Endothelial cell (in vitro differentiated cells): ENCODE measurements around the gene RAD51B. TPM values are rescaled to one million over a fixed set of nuclear protein-coding genes. Genes with fewer than 3 reads are reported as not detected.

ENCODE experiments used
- DNase-seq: peaks from one replicate; pipeline ENCODE4 v3.0.0; 2021; ENCODE audit warnings: low spot score
- H3K27ac Mint-ChIP-seq: one replicate; pipeline ENCODE4 v1.8.0; 2021; ENCODE audit warnings: mixed read lengths, inconsistent platforms; ENCODE audit not compliant: unreplicated experiment
- H3K27me3 Mint-ChIP-seq: one replicate; pipeline ENCODE4 v1.8.0; 2021; ENCODE audit warnings: mild to moderate bottlenecking, moderate library complexity, mixed read lengths, inconsistent platforms; ENCODE audit not compliant: unreplicated experiment
- H3K36me3 Mint-ChIP-seq: one replicate; pipeline ENCODE4 v1.8.0; 2021; ENCODE audit warnings: mild to moderate bottlenecking, low read depth, mixed read lengths, inconsistent platforms; ENCODE audit not compliant: unreplicated experiment
- H3K4me1 Mint-ChIP-seq: one replicate; pipeline ENCODE4 v1.8.0; 2021; ENCODE audit warnings: mild to moderate bottlenecking, mixed read lengths, inconsistent platforms; ENCODE audit not compliant: unreplicated experiment
- H3K4me3 Mint-ChIP-seq: one replicate; pipeline ENCODE4 v1.8.0; 2021; ENCODE audit warnings: mild to moderate bottlenecking, mixed read lengths, inconsistent platforms; ENCODE audit not compliant: unreplicated experiment
- H3K9me3 Mint-ChIP-seq: one replicate; pipeline ENCODE4 v1.8.0; 2021; ENCODE audit warnings: mixed read lengths, inconsistent platforms; ENCODE audit not compliant: unreplicated experiment
- total RNA-seq: library from RNA; stranded (reverse); fragmentation: NEBNext Ultra II Directional; extraction: Animal tissue kit (Norgen Biotek cat#: 25700); gene quantifications from one replicate; pipeline ENCODE4 v1.2.1, GENCODE V29; 2021; ENCODE audit not compliant: unreplicated experiment
- TF ChIP-seq, protein P1 (sequence below): fragments of 200-600 bp; sonication (generic); IDR thresholded peaks from one replicate; pipeline ENCODE4 v1.5.0; 2021; ENCODE audit warnings: antibody characterized with exemption; ENCODE audit not compliant: unreplicated experiment

The RAD51B gene
- total RNA-seq, 1 donor from 2014 or later: 23.5 TPM

DNA sequence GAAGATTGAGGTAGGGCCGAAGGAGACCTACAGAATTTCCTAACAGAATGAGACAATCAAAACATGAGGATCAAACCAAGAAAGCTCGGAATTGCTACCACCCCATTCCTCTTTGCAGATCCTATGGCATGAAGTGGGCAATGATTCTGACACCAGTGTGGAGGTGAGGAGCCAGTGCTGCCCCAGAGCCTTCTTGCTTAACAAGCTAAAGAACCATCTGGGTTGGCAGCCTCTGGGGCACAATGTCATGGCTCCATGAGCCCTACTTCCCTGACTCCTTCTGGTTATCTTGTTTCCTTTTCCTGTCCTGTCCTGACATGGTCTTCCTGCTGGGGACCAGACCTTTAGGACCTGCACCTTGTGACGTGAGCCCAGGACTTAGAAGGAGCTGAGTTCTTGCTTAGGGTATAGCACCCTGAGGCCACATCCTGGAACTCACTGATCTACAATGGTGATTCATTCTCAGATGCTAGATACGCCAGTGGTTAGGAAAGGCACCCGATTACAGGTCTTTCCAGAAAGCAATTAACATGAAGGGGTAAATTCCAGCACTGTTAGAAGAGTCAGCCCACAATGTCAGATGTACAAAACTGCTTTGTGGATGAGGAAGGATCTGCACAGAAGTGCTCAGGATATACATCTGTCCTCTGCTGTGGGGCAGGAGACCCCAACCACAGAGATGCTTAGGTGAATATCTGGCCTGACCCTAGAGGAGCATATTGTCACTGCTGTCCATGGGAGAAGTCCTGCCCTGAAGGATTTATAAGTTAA, 649.0 kb downstream of the RAD51B start:
- Mint-ChIP-seq H3K4me1 (peaks cover 62% of the 10 kb centered on the region), H3K27ac (no peak overlapping the region), H3K4me3 (no peak overlapping the region), H3K27me3 (peaks cover 4% of the 10 kb centered on the region), H3K36me3 (no peaks in the 10 kb centered on the region), H3K9me3 (no peaks in the 10 kb centered on the region)
- DNase-seq: no peak
- TF ChIP-seq, protein P1, sequence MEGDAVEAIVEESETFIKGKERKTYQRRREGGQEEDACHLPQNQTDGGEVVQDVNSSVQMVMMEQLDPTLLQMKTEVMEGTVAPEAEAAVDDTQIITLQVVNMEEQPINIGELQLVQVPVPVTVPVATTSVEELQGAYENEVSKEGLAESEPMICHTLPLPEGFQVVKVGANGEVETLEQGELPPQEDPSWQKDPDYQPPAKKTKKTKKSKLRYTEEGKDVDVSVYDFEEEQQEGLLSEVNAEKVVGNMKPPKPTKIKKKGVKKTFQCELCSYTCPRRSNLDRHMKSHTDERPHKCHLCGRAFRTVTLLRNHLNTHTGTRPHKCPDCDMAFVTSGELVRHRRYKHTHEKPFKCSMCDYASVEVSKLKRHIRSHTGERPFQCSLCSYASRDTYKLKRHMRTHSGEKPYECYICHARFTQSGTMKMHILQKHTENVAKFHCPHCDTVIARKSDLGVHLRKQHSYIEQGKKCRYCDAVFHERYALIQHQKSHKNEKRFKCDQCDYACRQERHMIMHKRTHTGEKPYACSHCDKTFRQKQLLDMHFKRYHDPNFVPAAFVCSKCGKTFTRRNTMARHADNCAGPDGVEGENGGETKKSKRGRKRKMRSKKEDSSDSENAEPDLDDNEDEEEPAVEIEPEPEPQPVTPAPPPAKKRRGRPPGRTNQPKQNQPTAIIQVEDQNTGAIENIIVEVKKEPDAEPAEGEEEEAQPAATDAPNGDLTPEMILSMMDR: no peak

DNA sequence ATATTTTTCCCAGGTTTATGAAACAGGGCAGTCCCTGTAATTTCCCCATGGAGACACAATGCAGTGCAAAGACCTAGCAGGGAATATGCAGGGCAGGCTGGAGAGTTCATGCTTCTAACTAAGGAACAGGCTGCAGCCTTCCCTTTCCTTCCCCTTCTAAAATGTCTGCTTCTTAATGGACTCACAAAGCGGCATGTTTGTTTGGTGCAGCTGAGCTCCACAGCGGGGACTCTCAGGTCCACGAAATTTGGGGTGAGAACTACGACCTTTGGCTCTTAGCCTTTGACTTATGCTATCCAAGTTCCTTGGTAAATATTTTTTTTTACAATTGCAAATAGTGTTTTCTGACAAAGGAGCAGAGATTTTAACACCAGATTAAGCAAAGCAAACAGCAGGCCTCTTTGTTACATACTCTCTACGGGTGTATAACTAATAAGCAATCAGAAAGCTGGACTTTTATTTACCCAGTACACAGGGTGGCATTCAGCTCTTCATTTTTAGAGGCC, 649.7 kb downstream of the RAD51B start:
- TF ChIP-seq, protein P1: no peak
- H3K36me3 Mint-ChIP-seq: no peaks in the 10 kb centered on the region
- peaks cover 65% of the 10 kb centered on the region for H3K4me1 Mint-ChIP-seq
- DNase-seq: no peak
- peak overlapping the region; percentile 40 for H3K27ac Mint-ChIP-seq
- no peaks in the 10 kb centered on the region for H3K9me3 Mint-ChIP-seq
- peaks cover 4% of the 10 kb centered on the region for H3K27me3 Mint-ChIP-seq
- H3K4me3 Mint-ChIP-seq: no peak overlapping the region

DNA sequence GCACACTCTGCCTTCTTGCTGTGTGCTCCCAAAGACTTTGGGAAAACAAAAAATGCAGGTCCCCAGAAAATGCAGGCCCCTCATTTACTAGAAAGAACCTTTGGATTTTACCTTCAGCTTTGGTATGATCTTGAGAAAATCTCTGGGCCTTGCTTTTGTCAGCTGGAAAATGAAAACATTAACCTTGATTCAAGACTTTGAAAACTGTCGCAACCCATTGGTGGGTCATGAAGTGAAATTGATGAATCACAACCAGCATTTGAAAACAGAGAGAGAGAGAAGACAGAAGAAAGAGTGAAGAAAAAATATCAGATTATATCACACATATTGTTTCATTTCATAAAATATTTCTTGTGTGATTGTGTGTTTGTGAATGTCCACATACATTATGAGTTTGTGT, 650.8 kb downstream of the RAD51B start:
- no peak for DNase-seq
- H3K27me3 Mint-ChIP-seq: peaks cover 4% of the 10 kb centered on the region
- H3K4me3 Mint-ChIP-seq: peak overlapping the region; percentile 43
- TF ChIP-seq, protein P1: no peak
- H3K36me3 Mint-ChIP-seq: no peaks in the 10 kb centered on the region
- H3K9me3 Mint-ChIP-seq: no peaks in the 10 kb centered on the region
- H3K4me1 Mint-ChIP-seq: peaks cover 59% of the 10 kb centered on the region
- peak overlapping the region; percentile 74 for H3K27ac Mint-ChIP-seq

DNA sequence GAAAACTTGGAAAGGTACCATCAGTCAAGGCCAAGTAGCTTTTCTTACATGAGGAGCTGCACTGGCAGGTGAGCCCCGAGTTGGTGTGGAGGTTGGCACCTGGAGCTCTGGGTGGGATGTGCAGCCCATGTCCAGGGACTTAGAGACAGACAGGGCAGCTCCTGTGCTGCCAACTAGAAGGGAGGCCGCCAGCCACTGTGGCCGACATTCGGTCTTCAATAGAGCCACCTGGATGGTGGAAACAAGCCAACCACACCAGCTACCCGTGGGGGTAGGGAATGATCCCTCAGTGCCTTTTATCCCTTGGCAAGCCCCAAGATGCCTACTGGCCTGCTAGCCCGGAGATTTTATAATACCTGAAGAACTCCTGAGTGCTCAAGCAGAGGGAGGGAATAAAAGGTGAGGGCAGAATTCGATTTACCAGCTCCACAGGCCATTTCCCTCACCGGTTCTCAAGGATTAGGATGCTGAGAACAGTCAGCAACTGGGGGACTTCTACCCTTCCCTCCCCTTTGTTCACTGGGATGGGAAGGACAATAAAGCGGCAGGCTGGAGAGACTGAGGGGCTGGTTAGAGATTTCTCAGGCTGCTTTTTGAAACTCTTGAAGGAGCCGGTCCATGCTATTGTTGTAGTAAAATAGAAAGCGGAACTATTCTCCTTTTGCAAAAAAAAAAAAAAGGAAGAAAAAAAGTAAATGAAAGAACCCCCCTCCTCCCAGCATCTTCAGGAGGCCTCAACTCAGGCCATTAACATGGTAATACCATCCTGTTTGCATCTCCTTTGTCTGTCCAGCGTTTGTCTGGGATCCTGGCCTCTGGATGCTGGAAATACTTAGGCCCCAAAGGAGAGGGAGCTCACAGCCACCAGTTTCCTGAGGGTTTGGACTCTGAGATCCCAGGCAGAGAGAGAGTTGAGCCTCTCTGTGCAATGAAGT, 651.7 kb downstream of the RAD51B start:
- Mint-ChIP-seq H3K4me3 (no peak overlapping the region), H3K4me1 (peaks cover 57% of the 10 kb centered on the region), H3K27ac (peak overlapping the region; percentile 91), H3K27me3 (peaks cover 4% of the 10 kb centered on the region), H3K9me3 (no peaks in the 10 kb centered on the region), H3K36me3 (no peaks in the 10 kb centered on the region)
- no peak for DNase-seq
- TF ChIP-seq, protein P1: no peak
